HG02588 (cell line): Measurements from ENCODE around the gene BRD9.
"Not testable (repeated sequence)": the region's sequence is repeated elsewhere in the genome, so short reads cannot be mapped to it uniquely, and the experiment has no call there.

Source experiments
- ATAC-seq: cut with Tn5 transposase; IDR thresholded peaks from one replicate; pipeline ENCODE4 v1.9.1; 2021; ENCODE audit warnings: mild to moderate bottlenecking, moderate library complexity; ENCODE audit not compliant: unreplicated experiment

Gene BRD9

DNA sequence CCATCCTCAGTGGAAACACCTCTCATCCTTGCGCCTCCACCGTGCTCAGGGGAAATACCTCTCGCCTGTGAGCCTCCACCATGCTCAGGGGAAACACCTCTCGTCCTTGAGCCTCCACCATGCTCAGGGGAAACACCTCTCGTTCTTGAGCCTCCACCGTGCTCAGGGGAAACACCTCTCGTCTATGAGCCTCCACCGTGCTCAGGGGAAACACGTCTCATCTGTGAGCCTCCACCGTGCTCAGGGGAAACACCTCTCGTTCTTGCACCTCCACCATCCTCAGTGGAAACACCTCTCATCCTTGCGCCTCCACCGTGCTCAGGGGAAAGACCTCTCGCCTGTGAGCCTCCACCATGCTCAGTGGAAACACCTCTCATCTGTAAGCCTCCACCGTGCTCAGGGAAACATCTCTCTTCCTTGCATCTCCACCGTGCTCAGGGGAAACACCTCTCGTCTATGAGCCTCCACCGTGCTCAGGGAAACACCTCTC is 46.0 kb downstream of the BRD9 start:
- not testable (repeated sequence) for ATAC-seq

GRCh38 chr5:845676-846601 is 46.7 kb downstream of the BRD9 start:
- ATAC-seq, result not testable (repeated sequence)

- not testable (repeated sequence) for ATAC-seq
Observed at GRCh38 chr5:845031-845675, 47.4 kb downstream of the BRD9 start.

DNA sequence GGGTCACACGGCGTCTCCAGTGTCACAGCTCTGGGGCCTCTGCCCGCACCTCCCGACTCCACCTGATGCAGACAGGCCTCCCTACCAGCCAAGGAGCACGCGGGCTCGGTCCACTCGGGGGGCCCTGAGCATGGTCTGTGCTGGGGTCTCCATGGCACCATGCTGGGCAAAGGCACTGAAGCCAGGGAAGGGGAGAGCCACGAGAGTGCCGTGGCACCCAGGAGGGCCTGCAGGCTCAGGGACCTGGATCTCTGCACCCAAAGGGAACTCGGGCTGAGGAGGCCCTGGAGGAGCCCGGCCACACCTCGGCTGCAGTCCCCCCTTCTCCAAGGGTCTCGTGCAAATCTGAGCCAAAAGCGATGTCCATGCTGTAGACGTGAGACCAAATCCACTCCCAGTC is 48.2 kb downstream of the BRD9 start:
- not testable (repeated sequence) for ATAC-seq

DNA sequence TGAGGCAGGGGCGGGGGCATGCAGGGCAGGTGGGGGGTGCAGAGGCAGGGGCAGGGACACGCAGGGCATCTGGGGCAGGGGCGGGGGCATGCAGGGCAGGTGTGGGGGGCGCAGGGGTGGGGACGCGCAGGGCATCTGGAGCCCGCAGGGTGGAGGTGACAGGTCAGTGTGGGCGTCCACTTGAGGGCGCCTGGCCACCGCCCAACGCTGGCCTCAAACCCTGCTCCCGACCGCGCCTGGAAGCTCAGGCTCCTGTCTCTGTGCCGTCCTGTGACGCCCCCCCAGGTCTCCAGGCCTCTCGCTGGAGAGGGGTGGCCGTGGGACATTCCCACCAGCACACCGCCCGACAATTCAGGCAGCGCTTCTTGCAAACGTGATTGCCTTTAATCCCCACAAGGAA is 48.7 kb downstream of the BRD9 start:
- ATAC-seq, result not testable (repeated sequence)

DNA sequence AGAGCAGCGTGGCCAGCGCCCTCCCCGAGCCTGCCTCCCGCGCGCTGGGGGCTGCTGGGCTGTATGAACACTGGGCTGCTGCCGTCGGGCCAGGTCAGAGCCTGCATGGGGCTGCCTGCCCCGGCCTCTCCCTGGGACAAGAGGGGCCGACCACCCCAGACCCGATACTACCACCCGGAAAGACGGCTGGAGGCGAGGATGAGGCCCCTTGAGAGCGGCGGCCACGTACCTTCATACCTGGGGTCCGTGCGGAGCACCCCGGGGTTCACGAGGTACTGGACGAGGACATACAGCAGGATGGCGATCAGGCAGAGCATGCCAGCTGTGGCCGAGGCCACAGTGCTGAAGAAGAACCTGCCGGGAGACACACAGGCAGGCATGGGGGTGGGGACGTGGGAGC is 49.2 kb downstream of the BRD9 start:
- not testable (repeated sequence) for ATAC-seq

GRCh38 chr5:842402-843221 is 50.0 kb downstream of the BRD9 start:
- ATAC-seq, result not testable (repeated sequence)

- not testable (repeated sequence) for ATAC-seq
Observed at GRCh38 chr5:841531-842401, 50.8 kb downstream of the BRD9 start.

GRCh38 chr5:840974-841435 is 51.6 kb downstream of the BRD9 start:
- not testable (repeated sequence) for ATAC-seq

- not testable (repeated sequence) for ATAC-seq
Observed at GRCh38 chr5:840118-840973, 52.3 kb downstream of the BRD9 start.

- ATAC-seq, result not testable (repeated sequence)
Observed at GRCh38 chr5:838431-838851, 54.2 kb downstream of the BRD9 start.

- not testable (repeated sequence) for ATAC-seq
Observed at GRCh38 chr5:837621-838121, 54.9 kb downstream of the BRD9 start.

- ATAC-seq, result not testable (repeated sequence)
Observed at GRCh38 chr5:835933-836612, 56.5 kb downstream of the BRD9 start.

DNA sequence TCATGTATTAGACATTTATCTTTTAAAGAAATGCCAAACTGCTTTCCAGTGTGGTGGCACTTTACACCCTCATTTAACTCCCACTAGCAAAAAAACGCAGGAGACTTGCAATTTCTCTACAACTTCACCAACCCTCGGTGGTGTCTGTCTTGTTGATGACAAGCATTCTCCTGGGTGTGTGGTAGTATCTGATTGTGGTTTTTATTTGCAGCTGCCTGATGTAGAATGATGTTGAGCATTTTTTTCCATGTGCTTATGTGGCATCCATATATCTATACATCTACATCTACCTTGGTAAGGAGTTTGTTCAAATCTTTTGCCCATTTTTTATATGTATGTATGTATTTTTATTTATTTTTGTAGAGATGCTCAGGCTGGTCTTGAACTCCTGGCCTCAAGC is 58.6 kb downstream of the BRD9 start:
- not testable (repeated sequence) for ATAC-seq

DNA sequence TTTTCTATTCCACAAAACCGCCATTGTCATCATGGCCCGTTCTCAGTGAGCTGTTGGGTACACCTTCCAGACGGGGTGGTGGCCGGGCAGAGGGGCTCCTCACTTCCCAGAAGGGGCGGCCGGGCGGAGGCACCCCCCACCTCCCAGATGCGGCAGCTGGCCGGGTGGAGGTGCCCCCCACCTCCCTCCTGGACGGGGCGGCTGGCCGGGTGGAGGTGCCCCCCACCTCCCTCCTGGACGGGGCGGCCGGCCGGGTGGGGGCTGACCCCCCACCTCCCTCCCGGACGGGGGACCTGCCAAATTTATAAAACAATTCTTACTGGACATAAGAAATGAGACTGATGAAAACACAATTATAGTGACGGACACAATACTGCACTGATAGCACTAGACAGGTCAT is 64.4 kb downstream of the BRD9 start:
- not testable (repeated sequence) for ATAC-seq

GRCh38 chr5:825544-825943 is 67.1 kb downstream of the BRD9 start:
- not testable (repeated sequence) for ATAC-seq

DNA sequence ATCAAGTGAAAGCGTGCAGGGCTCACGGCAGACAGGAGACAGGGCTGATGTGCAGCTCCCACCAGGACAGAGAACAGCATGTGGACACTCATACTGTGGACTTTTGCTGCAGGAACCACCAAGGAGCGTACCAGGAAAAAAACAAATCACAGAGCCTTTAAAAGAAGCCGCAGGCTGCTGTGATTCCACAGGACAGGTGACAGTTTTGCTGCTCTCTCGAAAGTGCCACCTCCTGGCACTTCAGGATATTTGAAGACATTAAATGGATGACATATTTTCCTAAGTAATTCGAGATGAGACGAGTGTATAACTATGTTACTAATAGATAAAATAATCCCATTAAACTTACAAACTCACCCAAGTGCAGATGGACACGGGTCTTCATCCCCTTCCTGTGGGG is 71.1 kb downstream of the BRD9 start:
- no peak for ATAC-seq

DNA sequence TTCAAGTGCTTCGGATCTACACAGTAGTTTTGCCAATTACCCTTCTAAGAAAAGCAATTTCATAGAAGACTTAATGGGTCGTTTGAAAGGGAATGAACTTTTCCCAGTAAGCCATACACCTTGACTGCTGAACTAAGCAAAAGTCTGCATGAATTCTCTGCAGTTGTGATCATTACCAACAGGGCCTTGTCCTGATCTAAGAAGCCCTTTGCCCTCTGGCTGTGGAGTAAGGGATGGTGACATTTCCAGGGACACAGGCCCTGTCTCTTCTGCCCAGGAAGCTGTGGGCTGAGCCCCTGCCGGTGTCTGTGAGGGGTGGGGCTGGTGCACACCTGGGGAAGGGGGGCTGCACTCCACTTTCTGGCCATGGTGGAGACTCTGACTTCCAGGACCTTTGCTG is 72.4 kb downstream of the BRD9 start:
- no peak for ATAC-seq
